ENCODE data around the gene GCK.

Gene GCK

DNA sequence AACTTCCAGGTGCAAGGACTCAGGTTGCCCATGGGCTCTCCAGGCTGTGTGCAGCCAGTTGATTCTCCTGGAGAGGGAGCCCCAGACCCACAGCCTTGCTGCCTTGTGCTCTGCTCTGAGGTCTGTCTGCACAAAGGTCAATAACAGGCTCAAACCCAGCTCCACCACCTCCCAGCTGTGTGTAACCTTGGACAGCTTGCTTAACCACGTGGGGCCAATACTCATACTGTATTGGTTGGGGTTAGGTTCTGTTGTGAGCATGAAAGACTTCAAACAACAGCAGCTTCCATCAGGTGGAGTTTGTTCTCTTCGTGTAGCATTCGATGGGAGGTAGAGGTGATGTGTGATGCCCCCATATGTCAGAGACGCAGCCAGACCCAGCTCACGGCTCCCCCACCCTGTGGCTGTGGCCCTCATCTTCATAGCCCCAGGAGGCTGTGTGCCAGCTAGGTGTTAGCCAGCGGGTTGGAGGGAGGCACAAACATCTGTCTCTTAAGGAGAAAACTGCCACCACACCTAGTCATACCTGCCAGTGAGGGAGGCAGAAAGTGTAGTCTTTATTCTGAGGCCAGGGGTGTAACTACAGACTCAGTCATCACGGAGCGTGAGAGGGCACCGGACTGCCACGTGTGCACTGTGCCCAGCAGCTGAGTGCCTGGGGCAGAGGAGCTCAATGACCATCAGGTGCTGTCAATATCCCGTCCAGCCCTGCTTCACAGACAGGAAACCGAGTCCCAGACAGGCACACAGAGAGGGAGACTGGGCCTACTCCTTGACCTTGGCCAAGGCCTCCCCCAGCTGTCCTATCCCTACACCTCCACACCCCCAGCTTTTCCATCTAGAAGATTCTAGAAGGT, 57.8 kb downstream of the GCK start:
- TF ChIP-seq, protein P1, sequence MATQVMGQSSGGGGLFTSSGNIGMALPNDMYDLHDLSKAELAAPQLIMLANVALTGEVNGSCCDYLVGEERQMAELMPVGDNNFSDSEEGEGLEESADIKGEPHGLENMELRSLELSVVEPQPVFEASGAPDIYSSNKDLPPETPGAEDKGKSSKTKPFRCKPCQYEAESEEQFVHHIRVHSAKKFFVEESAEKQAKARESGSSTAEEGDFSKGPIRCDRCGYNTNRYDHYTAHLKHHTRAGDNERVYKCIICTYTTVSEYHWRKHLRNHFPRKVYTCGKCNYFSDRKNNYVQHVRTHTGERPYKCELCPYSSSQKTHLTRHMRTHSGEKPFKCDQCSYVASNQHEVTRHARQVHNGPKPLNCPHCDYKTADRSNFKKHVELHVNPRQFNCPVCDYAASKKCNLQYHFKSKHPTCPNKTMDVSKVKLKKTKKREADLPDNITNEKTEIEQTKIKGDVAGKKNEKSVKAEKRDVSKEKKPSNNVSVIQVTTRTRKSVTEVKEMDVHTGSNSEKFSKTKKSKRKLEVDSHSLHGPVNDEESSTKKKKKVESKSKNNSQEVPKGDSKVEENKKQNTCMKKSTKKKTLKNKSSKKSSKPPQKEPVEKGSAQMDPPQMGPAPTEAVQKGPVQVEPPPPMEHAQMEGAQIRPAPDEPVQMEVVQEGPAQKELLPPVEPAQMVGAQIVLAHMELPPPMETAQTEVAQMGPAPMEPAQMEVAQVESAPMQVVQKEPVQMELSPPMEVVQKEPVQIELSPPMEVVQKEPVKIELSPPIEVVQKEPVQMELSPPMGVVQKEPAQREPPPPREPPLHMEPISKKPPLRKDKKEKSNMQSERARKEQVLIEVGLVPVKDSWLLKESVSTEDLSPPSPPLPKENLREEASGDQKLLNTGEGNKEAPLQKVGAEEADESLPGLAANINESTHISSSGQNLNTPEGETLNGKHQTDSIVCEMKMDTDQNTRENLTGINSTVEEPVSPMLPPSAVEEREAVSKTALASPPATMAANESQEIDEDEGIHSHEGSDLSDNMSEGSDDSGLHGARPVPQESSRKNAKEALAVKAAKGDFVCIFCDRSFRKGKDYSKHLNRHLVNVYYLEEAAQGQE (IDR thresholded peaks at IDR 0.05; ENCODE audit: low read depth), result no peak
- TF ChIP-seq FOXM1 (IDR thresholded peaks at IDR 0.05; ENCODE audit: borderline replicate concordance, low read depth), result no peak
- TF ChIP-seq, protein P2, sequence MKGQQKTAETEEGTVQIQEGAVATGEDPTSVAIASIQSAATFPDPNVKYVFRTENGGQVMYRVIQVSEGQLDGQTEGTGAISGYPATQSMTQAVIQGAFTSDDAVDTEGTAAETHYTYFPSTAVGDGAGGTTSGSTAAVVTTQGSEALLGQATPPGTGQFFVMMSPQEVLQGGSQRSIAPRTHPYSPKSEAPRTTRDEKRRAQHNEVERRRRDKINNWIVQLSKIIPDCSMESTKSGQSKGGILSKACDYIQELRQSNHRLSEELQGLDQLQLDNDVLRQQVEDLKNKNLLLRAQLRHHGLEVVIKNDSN (IDR thresholded peaks at IDR 0.05), result peak; percentile 59
- TF ChIP-seq CEBPB (IDR thresholded peaks at IDR 0.05), result no peak
- TF ChIP-seq EP300 (IDR thresholded peaks at IDR 0.05; ENCODE audit: borderline replicate concordance), result no peak
- peak; percentile 81 for TF ChIP-seq RAD21 (IDR thresholded peaks at IDR 0.05; ENCODE audit: low read depth)
- TF ChIP-seq EGR1 (IDR thresholded peaks at IDR 0.05), result no peak

DNA sequence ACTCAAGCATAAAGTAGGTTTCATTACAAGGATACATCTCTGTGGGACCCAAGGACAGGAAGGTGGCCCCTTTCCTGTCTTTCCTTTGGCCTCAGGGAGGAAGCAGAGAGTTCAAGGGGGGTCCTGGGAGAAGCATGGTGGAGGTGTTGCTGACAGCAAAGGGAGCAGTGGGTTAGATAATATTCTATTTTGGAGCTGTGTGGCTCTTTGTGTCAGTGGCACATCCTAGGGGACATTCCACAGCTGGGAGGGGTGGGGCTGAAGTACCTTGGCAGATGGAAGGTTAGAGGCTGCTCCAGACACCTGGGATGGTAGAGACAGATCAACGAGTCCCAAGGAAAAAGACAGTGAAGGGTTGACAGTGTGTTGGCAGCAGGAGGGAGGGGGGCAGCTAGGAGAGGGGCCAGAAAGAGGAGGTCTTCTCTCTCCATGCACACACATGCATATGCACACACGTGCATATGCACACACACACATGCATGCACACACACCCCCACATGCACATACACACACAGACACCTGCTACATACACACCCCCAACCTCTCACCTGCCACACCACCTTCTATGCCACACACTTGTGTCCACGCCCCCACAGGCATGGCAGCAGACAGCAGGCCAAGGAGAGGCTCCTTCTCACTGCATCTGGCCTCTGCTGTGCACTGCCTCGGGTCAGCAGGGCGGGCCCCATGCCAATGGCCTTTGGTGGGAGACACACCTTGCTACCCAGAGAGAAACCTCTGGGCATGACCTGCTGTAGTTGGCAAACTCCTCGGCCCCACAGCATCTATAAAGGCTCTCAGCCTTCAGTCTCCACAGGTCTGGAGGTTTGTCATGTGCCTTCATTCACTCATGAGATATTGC, 60.3 kb downstream of the GCK start:
- TF ChIP-seq, protein P1 (IDR thresholded peaks at IDR 0.05; ENCODE audit: low read depth), result no peak
- TF ChIP-seq, protein P2 (IDR thresholded peaks at IDR 0.05), result no peak
- TF ChIP-seq RAD21 (IDR thresholded peaks at IDR 0.05; ENCODE audit: low read depth), result no peak
- no peak for TF ChIP-seq EGR1 (IDR thresholded peaks at IDR 0.05)
- TF ChIP-seq EP300 (IDR thresholded peaks at IDR 0.05; ENCODE audit: borderline replicate concordance), result no peak
- TF ChIP-seq ZBTB7A (IDR thresholded peaks at IDR 0.05; ENCODE audit: low read depth), result no peak
- TF ChIP-seq CEBPB (IDR thresholded peaks at IDR 0.05), result no peak
- no peak for TF ChIP-seq NFIC (IDR thresholded peaks at IDR 0.05)
- no peak for TF ChIP-seq TCF12 (IDR thresholded peaks at IDR 0.05; ENCODE audit: low read depth)
- TF ChIP-seq TEAD4 (IDR thresholded peaks at IDR 0.05), result no peak
- TF ChIP-seq, protein P3, sequence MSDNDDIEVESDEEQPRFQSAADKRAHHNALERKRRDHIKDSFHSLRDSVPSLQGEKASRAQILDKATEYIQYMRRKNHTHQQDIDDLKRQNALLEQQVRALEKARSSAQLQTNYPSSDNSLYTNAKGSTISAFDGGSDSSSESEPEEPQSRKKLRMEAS (IDR thresholded peaks at IDR 0.05), result no peak
- TF ChIP-seq CREB1 (IDR thresholded peaks at IDR 0.05; ENCODE audit: low read depth), result no peak
- TF ChIP-seq FOXM1 (IDR thresholded peaks at IDR 0.05; ENCODE audit: borderline replicate concordance, low read depth), result no peak
- no peak for TF ChIP-seq TAF1 (IDR thresholded peaks at IDR 0.05; ENCODE audit: low read depth)
- no peak for TF ChIP-seq YY1 (IDR thresholded peaks at IDR 0.05; ENCODE audit: low read depth)

DNA sequence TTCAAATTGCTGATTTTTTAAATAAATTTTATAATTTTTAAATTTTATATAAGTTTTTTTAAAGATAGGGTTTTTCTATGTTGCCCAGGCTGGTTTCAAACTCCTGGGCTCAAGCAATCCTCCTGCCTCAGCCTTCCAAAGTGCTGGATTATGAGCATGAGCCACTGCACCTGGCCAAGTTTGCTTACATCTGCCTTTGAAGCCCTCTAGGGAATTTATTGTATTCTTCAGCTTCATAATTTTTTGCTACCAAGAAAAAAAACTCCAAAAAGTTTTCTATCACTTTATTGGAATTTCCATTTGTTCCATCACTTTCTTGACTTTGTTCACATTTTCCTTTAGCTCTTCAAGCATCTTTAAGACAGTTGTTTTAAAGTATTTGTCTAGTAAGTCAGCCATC, 62.1 kb downstream of the GCK start:
- TF ChIP-seq CEBPB (IDR thresholded peaks at IDR 0.05), result no peak
- TF ChIP-seq YY1 (IDR thresholded peaks at IDR 0.05; ENCODE audit: low read depth), result no peak
- TF ChIP-seq, protein P3 (IDR thresholded peaks at IDR 0.05), result no peak
- no peak for TF ChIP-seq TEAD4 (IDR thresholded peaks at IDR 0.05)
- TF ChIP-seq CREB1 (IDR thresholded peaks at IDR 0.05; ENCODE audit: low read depth), result no peak
- no peak for TF ChIP-seq TAF1 (IDR thresholded peaks at IDR 0.05; ENCODE audit: low read depth)
- TF ChIP-seq, protein P1 (IDR thresholded peaks at IDR 0.05; ENCODE audit: low read depth), result no peak
- no peak for TF ChIP-seq RAD21 (IDR thresholded peaks at IDR 0.05; ENCODE audit: low read depth)
- TF ChIP-seq TCF12 (IDR thresholded peaks at IDR 0.05; ENCODE audit: low read depth), result no peak
- TF ChIP-seq EP300 (IDR thresholded peaks at IDR 0.05; ENCODE audit: borderline replicate concordance), result no peak
- no peak for TF ChIP-seq NFIC (IDR thresholded peaks at IDR 0.05)
- no peak for TF ChIP-seq ZBTB7A (IDR thresholded peaks at IDR 0.05; ENCODE audit: low read depth)
- no peak for TF ChIP-seq FOXM1 (IDR thresholded peaks at IDR 0.05; ENCODE audit: borderline replicate concordance, low read depth)
- no peak for TF ChIP-seq EGR1 (IDR thresholded peaks at IDR 0.05)
- TF ChIP-seq, protein P2 (IDR thresholded peaks at IDR 0.05), result no peak
